Measurements from ENCODE around the gene ARID3A.

DNA sequence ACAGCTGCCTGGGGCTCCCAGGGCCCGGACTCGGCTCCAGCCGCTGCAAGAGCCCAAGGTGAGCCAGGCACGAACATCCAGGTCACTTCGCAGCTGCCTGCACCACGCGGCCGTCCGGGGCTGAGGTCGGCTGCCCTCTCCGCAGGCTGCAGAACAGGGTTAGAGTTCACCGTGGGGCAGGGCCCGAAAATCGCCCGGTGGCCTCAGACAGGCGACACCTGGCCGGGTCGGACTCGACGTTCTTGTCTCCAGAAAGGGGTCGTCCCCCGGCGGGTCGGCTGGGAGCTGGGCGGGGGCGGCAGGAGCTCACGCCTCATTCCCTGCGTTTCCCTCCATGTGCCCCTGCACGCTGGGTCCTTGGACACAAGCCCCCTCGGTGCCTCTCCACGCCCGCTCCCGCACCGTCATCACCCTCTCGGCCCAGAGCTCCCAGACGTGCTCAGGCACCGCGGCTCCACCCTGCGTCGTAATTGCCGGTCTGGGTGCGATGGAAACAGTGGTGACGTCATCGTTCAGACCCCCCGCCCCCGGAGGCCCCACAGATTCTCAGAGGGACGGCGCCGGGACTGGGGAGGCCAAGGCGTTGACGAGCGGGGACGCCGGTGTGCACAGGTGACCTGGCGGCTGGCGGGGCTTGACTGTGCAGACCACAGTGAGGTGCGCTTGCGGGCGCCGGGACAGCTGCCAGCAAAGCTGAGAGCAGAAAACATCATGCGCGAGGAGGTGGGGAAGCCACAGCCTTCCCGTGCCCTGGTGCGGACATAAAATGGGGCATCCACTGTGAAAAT lies 70.4 kb downstream of the ARID3A start:
- TF ChIP-seq, protein P1, sequence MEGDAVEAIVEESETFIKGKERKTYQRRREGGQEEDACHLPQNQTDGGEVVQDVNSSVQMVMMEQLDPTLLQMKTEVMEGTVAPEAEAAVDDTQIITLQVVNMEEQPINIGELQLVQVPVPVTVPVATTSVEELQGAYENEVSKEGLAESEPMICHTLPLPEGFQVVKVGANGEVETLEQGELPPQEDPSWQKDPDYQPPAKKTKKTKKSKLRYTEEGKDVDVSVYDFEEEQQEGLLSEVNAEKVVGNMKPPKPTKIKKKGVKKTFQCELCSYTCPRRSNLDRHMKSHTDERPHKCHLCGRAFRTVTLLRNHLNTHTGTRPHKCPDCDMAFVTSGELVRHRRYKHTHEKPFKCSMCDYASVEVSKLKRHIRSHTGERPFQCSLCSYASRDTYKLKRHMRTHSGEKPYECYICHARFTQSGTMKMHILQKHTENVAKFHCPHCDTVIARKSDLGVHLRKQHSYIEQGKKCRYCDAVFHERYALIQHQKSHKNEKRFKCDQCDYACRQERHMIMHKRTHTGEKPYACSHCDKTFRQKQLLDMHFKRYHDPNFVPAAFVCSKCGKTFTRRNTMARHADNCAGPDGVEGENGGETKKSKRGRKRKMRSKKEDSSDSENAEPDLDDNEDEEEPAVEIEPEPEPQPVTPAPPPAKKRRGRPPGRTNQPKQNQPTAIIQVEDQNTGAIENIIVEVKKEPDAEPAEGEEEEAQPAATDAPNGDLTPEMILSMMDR (IDR thresholded peaks at IDR 0.05; ENCODE audit: insufficient read depth, low read depth, low read length): no peak
- TF ChIP-seq EZH2 (IDR thresholded peaks at IDR 0.05; ENCODE audit: insufficient read depth, low read length): peak; percentile 91

Data from astrocyte (in vitro differentiated cells and primary cell).